Psoas muscle (tissue), 8 donors: Measurements from ENCODE around the gene SLC12A3. TPM values are rescaled to one million over a fixed set of nuclear protein-coding genes. Genes with fewer than 3 reads are reported as not detected.
A peak's percentile ranks its signal among the peaks of the same experiment; 100 is the strongest.

Source experiments
- ATAC-seq, 4 donors: fragments of 200-7000 bp; cut with Tn5 transposase; one replicate each; pipeline ENCODE4 v1.9.1; 2020; ENCODE audit warnings: moderate library complexity in 3 of 4, mild to moderate bottlenecking in 2 of 4
- DNase-seq, 2 donors: peaks; one replicate each; pipeline ENCODE4 v3.0.0-alpha.2; 2020
- H3K27ac ChIP-seq: fragments of 200-600 bp; one replicate; pipeline ENCODE4 v1.8.0; 2022
- H3K27me3 ChIP-seq, 3 donors: fragments of 200-600 bp in 1 of 3; one replicate each; pipeline versions ENCODE4 v1.6.1 to v1.8.0; 2013 to 2022; ENCODE audit warnings: low read length in 2 of 3, mild to moderate bottlenecking in 2 of 3, moderate library complexity in 1 of 3; ENCODE audit not compliant: insufficient read depth in 3 of 3
- H3K36me3 ChIP-seq, 2 donors: fragments of 200-600 bp in 1 of 2; one replicate each; pipeline versions ENCODE4 v1.6.1 to v1.8.0; 2013 to 2022; ENCODE audit warnings: low read depth in 1 of 2, mild to moderate bottlenecking in 1 of 2, moderate library complexity in 1 of 2; ENCODE audit not compliant: insufficient read depth in 1 of 2
- H3K4me1 ChIP-seq: fragments of 200-600 bp; one replicate; pipeline ENCODE4 v1.8.0; 2022
- H3K4me3 ChIP-seq: fragments of 200-600 bp; one replicate; pipeline ENCODE4 v1.8.0; 2022; ENCODE audit warnings: mild to moderate bottlenecking
- H3K9me3 ChIP-seq: fragments of 200-600 bp; one replicate; pipeline ENCODE4 v1.8.0; 2022
- CTCF ChIP-seq: fragments of 200-600 bp; IDR thresholded peaks from one replicate; pipeline ENCODE4 v1.8.0; 2022; ENCODE audit warnings: antibody characterized with exemption
- WGBS, 3 donors: extraction: QIAGEN DNeasy Blood & Tissue Kit; methylation state at CpG; one replicate each; pipeline versions ENCODE4 v1.1.6 to v1.1.7; 2013; 5-methylcytosine and 5-hydroxymethylcytosine counted together
- intact Hi-C, 2 donors: fragments of 100-400 bp; cut with DNase I; formaldehyde crosslinking; loops; one replicate each; pipeline versions ENCODE4 v1.11.0 to v1.14.2; 2022
- polyA plus RNA-seq, 3 donors: library from polyadenylated mRNA; stranded (reverse); fragments of 200-250 nt; gene quantifications; one replicate each; pipeline ENCODE4 v1.2.3, GENCODE V29; 2013
- total RNA-seq, 4 donors: library from RNA; stranded (reverse); fragmentation: NEBNext Ultra II Directional in 2 of 4; extraction: Animal tissue kit (Norgen Biotek cat#: 25700) in 2 of 4; gene quantifications; one replicate each; pipeline versions ENCODE4 v1.2.1 to v1.2.4, GENCODE V29; 2021 to 2023
- donor health status: healthy with polysubstance abuse.
- donor health status: DM: no; HTN: no; CAD: no; lungs with moderate emphysema.
- donor health status: Bipolar disorder and iron deficiency.
- donor health status: healthy.
- donor health status: DM: yes; HTN: yes; CAD: no.
- donor health status: DM: no; HTN: no; CAD: no.
- donor health status: DM: no; HTN: no; CAD: no.
- donor health status: DM: yes; HTN: yes; CAD: no.

SLC12A3 gene
- total and polyA plus RNA-seq, 7 donors, result 0.01 to 0.06 TPM; not detected in 5

- no peak for TF ChIP-seq CTCF
- DNase-seq (no peak), ATAC-seq (peak; percentile 14 to 64 (median 61))
- H3K9me3 ChIP-seq, result no peaks in the 10 kb centered on the region
- no peaks in the 10 kb centered on the region for H3K27me3 ChIP-seq
- intact Hi-C loops, result no loop called here
- no peak overlapping the region for H3K4me3 ChIP-seq
- peaks cover 8% of the 10 kb centered on the region for H3K4me1 ChIP-seq
- no peak overlapping the region for H3K27ac ChIP-seq
- WGBS, 3 donors, result 38 to 50% (median 44%) methylated on average over 7 of the region's 7 CpGs
- H3K36me3 ChIP-seq, result peaks cover 0 to 17% of the 10 kb centered on the region in 2 donors
Measured at GRCh38 chr16:56848955-56849689, 15.9 kb upstream of the SLC12A3 start.

GRCh38 chr16:56849690-56850680 is 15.0 kb upstream of the SLC12A3 start:
- peaks cover 8% of the 10 kb centered on the region for H3K4me1 ChIP-seq
- TF ChIP-seq CTCF, result no peak
- 91 to 92% (median 91%) methylated on average over 11 of the region's 11 CpGs for WGBS, 3 donors
- H3K4me3 ChIP-seq, result no peak overlapping the region
- no peaks in the 10 kb centered on the region for H3K9me3 ChIP-seq
- peaks cover 0 to 8% of the 10 kb centered on the region in 2 donors for H3K36me3 ChIP-seq
- ATAC-seq, result no peak
- no peak overlapping the region for H3K27ac ChIP-seq
- intact Hi-C loops, result no loop called here
- no peak for DNase-seq
- H3K27me3 ChIP-seq, result no peaks in the 10 kb centered on the region

- Histone ChIP-seq H3K4me3 (no peak overlapping the region), H3K27me3 (no peaks in the 10 kb centered on the region), H3K36me3 (no peaks in the 10 kb centered on the region), H3K27ac (no peak overlapping the region), H3K9me3 (no peaks in the 10 kb centered on the region), H3K4me1 (peaks cover 8% of the 10 kb centered on the region)
- TF ChIP-seq CTCF, result no peak
- 65 to 70% (median 69%) methylated on average over 8 of the region's 8 CpGs for WGBS, 3 donors
- intact Hi-C loops, result no loop called here
- ATAC-seq (no peak), DNase-seq (no peak)
Measured at GRCh38 chr16:56851671-56852400, 13.2 kb upstream of the SLC12A3 start.

GRCh38 chr16:56852401-56852730 is 12.6 kb upstream of the SLC12A3 start:
- Histone ChIP-seq H3K4me3 (no peak overlapping the region), H3K27ac (no peak overlapping the region), H3K4me1 (peaks cover 8% of the 10 kb centered on the region), H3K9me3 (no peaks in the 10 kb centered on the region), H3K36me3 (no peaks in the 10 kb centered on the region), H3K27me3 (no peaks in the 10 kb centered on the region)
- 73 to 79% (median 74%) methylated on average over 3 of the region's 3 CpGs for WGBS, 3 donors
- ATAC-seq, result no peak
- no peak for TF ChIP-seq CTCF
- intact Hi-C loops, result no loop called here
- DNase-seq, result no peak
